ENCODE measurements around the gene CACNA2D3. TPM values are rescaled to one million over a fixed set of nuclear protein-coding genes. Genes with fewer than 3 reads are reported as not detected.

CACNA2D3 gene
- polyA plus RNA-seq, 2 of the 4 experiments (the other 2 are of a cell fraction), result 0.04 to 0.05 TPM

- TF ChIP-seq CEBPB (IDR thresholded peaks at IDR 0.05) (no peak), USF2 (IDR thresholded peaks at IDR 0.05) (no peak), HOXB5 (CRISPR knock-in tag; IDR thresholded peaks at IDR 0.05) (no peak), NR3C1 (IDR thresholded peaks at IDR 0.05) (no peak), RCOR1 (IDR thresholded peaks at IDR 0.05; ENCODE audit: low read depth, low read length) (no peak), MAZ (IDR thresholded peaks at IDR 0.05; ENCODE audit: borderline replicate concordance, low read depth, low read length) (no peak), CBX8 (IDR thresholded peaks at IDR 0.05) (no peak)
- TF ChIP-seq, protein P1, sequence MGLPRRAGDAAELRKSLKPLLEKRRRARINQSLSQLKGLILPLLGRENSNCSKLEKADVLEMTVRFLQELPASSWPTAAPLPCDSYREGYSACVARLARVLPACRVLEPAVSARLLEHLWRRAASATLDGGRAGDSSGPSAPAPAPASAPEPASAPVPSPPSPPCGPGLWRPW (IDR thresholded peaks at IDR 0.05), result no peak
- TF ChIP-seq, protein P2, sequence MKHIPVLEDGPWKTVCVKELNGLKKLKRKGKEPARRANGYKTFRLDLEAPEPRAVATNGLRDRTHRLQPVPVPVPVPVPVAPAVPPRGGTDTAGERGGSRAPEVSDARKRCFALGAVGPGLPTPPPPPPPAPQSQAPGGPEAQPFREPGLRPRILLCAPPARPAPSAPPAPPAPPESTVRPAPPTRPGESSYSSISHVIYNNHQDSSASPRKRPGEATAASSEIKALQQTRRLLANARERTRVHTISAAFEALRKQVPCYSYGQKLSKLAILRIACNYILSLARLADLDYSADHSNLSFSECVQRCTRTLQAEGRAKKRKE (CRISPR knock-in tag; IDR thresholded peaks at IDR 0.05; ENCODE audit: low read depth), result no peak
These were observed 779.7 kb downstream of the CACNA2D3 start (continued) for GRCh38 chr3:54901906-54902685.

GRCh38 chr3:54905261-54905888 lies 783.0 kb downstream of the CACNA2D3 start:
- H3K4me1 ChIP-seq, result no peaks in the 10 kb centered on the region
- H3K4me3 ChIP-seq, result no peak overlapping the region
- TF ChIP-seq HOXB5 (CRISPR knock-in tag; IDR thresholded peaks at IDR 0.05) (no peak), FOXS1 (CRISPR knock-in tag; IDR thresholded peaks at IDR 0.05) (no peak), RAD21 (conservative IDR thresholded peaks at IDR 0.05 in 1 of 2, IDR thresholded peaks at IDR 0.05 in 1 of 2) (0 out of 5 replicates have a peak, but pooled peaks of 1 of the 2 experiments have one; percentile 10)
- ChIA-PET CTCF (no interaction called here), POLR2A (no interaction called here)
- no peak for FAIRE-seq
- H3K4me2 ChIP-seq, result no peak overlapping the region
- no peaks in the 10 kb centered on the region for H3K9me3 ChIP-seq
- no peak overlapping the region for H3K27ac ChIP-seq
- no peak for DNase-seq (ENCODE audit: low read depth in 1 of 2, low spot score in 1 of 2)
- 10% methylated on average over 2 of the region's 2 CpGs for WGBS (ENCODE audit: missing lambda C conversion rate)
- ATAC-seq, result no peak

GRCh38 chr3:54905920-54906319 lies 783.6 kb downstream of the CACNA2D3 start:
- Histone ChIP-seq H3K4me3 (no peak overlapping the region), H3K9me3 (no peaks in the 10 kb centered on the region), H3K27ac (no peak overlapping the region), H3K4me2 (no peak overlapping the region), H3K4me1 (no peaks in the 10 kb centered on the region)
- ATAC-seq, result no peak
- CTCF ChIA-PET, result no interaction called here
- TF ChIP-seq RNF2 (IDR thresholded peaks at IDR 0.05; ENCODE audit: borderline replicate concordance, low read depth) (no peak), MAFK (IDR thresholded peaks at IDR 0.05; ENCODE audit: partially characterized antibody) (no peak), HDAC2 (IDR thresholded peaks at IDR 0.05) (no peak), POLR2A (IDR thresholded peaks at IDR 0.05; ENCODE audit: low read length) (no peak), FOSB (CRISPR knock-in tag; IDR thresholded peaks at IDR 0.05) (no peak), KDM1A (IDR thresholded peaks at IDR 0.05; ENCODE audit: low read depth) (no peak), HOXB13 (CRISPR knock-in tag; IDR thresholded peaks at IDR 0.05; ENCODE audit: low read depth) (no peak), CBX2 (IDR thresholded peaks at IDR 0.05; ENCODE audit: borderline replicate concordance, low read depth) (no peak)
- POLR2A ChIA-PET, result no interaction called here
- WGBS (ENCODE audit: missing lambda C conversion rate), result 5% methylated on average over 3 of the region's 3 CpGs
- no peak for DNase-seq (ENCODE audit: low read depth in 1 of 2, low spot score in 1 of 2)
- FAIRE-seq, result no peak

- ChIA-PET CTCF (no interaction called here), POLR2A (no interaction called here)
- FAIRE-seq, result no peak
- TF ChIP-seq NPAS2 (CRISPR knock-in tag; IDR thresholded peaks at IDR 0.05; ENCODE audit: borderline replicate concordance) (no peak), ESRRA (IDR thresholded peaks at IDR 0.05; ENCODE audit: borderline replicate concordance, low read length) (no peak), TFCP2L1 (CRISPR knock-in tag; IDR thresholded peaks at IDR 0.05) (no peak), SMC3 (IDR thresholded peaks at IDR 0.05) (no peak)
- Histone ChIP-seq H3K4me3 (no peak overlapping the region), H3K4me1 (no peaks in the 10 kb centered on the region), H3K4me2 (no peak overlapping the region), H3K9me3 (no peaks in the 10 kb centered on the region), H3K27ac (no peak overlapping the region)
- WGBS (ENCODE audit: missing lambda C conversion rate), result 25% methylated on average over 2 of the region's 2 CpGs
- DNase-seq (ENCODE audit: low read depth in 1 of 2, low spot score in 1 of 2), result no peak
- no peak for ATAC-seq
These were observed 784.4 kb downstream of the CACNA2D3 start for GRCh38 chr3:54906763-54907162.

Measured in A549 (cell line).